GM23338 (cell line): ENCODE data around the gene MERTK. TPM values are rescaled to one million over a fixed set of nuclear protein-coding genes. Genes with fewer than 3 reads are reported as not detected.

ENCODE experiments used
- ATAC-seq: fragments of 200-7000 bp; cut with Tn5 transposase; 3 replicates; pipeline ENCODE4 v1.9.1; 2020
- DNase-seq: peaks from one replicate; pipeline ENCODE4 v3.0.0-alpha.2; 2015; ENCODE audit warnings: low spot score
- H2AFZ ChIP-seq: fragments of 200-600 bp; sonication (generic); 2 replicates; pipeline ENCODE4 v1.8.0; 2016; ENCODE audit warnings: antibody characterized with exemption, mild to moderate bottlenecking, moderate library complexity
- H3F3A ChIP-seq: fragments of 200-600 bp; sonication (generic); replicated peaks from 2 replicates; pipeline ENCODE4 v1.8.0; 2017; ENCODE audit warnings: antibody characterized with exemption, mixed run types, low read depth
- H3K27ac ChIP-seq: fragments of 200-600 bp; sonication (generic); 2 replicates; pipeline ENCODE4 v1.6.1; 2016; ENCODE audit warnings: low read depth
- H3K27me3 ChIP-seq: fragments of 200-600 bp; sonication (generic); 2 replicates; pipeline ENCODE4 v1.8.0; 2016; ENCODE audit warnings: mild to moderate bottlenecking, mixed run types, moderate library complexity; ENCODE audit not compliant: insufficient read depth
- H3K36me3 ChIP-seq: fragments of 200-600 bp; sonication (generic); 2 replicates; pipeline ENCODE4 v1.8.0; 2016; ENCODE audit warnings: mild to moderate bottlenecking; ENCODE audit not compliant: insufficient read depth
- H3K4me1 ChIP-seq: fragments of 200-600 bp; sonication (generic); 2 replicates; pipeline ENCODE4 v1.8.0; 2016; ENCODE audit warnings: mild to moderate bottlenecking, moderate library complexity; ENCODE audit not compliant: insufficient read depth
- H3K4me2 ChIP-seq: fragments of 200-600 bp; sonication (generic); 2 replicates; pipeline ENCODE4 v1.7.1; 2017; ENCODE audit warnings: mixed run types
- H3K4me3 ChIP-seq: fragments of 200-600 bp; sonication (generic); 2 replicates; pipeline ENCODE4 v1.6.1; 2016; ENCODE audit warnings: mixed run types
- H3K79me2 ChIP-seq: fragments of 200-600 bp; sonication (generic); replicated peaks from 2 replicates; pipeline ENCODE4 v1.8.0; 2017; ENCODE audit warnings: mild to moderate bottlenecking; ENCODE audit not compliant: insufficient read depth
- H3K9me2 ChIP-seq: fragments of 200-600 bp; sonication (generic); 2 replicates; pipeline ENCODE4 v1.8.0; 2017; ENCODE audit not compliant: insufficient read depth
- H4K20me1 ChIP-seq: fragments of 200-600 bp; sonication (generic); replicated peaks from 2 replicates; pipeline ENCODE4 v1.8.0; 2017; ENCODE audit warnings: mild to moderate bottlenecking; ENCODE audit not compliant: insufficient read depth
- H3K27ac Mint-ChIP-seq: 2 replicates; pipeline ENCODE4 v1.8.0; 2020; ENCODE audit warnings: inconsistent platforms, mild to moderate bottlenecking, moderate library complexity, mixed read lengths
- H3K27me3 Mint-ChIP-seq: 3 replicates; pipeline ENCODE4 v1.8.0; 2022; ENCODE audit warnings: low read depth, mild to moderate bottlenecking, moderate library complexity, mixed read lengths, inconsistent platforms; ENCODE audit not compliant: insufficient read depth, poor library complexity
- H3K36me3 Mint-ChIP-seq: 3 replicates; pipeline ENCODE4 v1.8.0; 2021; ENCODE audit warnings: low read depth, mild to moderate bottlenecking, inconsistent platforms, moderate library complexity, mixed read lengths
- H3K4me1 Mint-ChIP-seq: 3 replicates; pipeline ENCODE4 v1.8.0; 2020; ENCODE audit warnings: mild to moderate bottlenecking, inconsistent platforms, mixed read lengths
- H3K4me3 Mint-ChIP-seq: 3 replicates; pipeline ENCODE4 v1.8.0; 2021; ENCODE audit warnings: moderate library complexity, mild to moderate bottlenecking, inconsistent platforms, mixed read lengths
- H3K9me3 Mint-ChIP-seq: 3 replicates; pipeline ENCODE4 v1.8.0; 2020; ENCODE audit warnings: moderate library complexity, mild to moderate bottlenecking, inconsistent platforms, mixed read lengths
- CREB1 ChIP-seq: fragments of 250-450 bp; sonication (Bioruptor Pico); IDR thresholded peaks from 2 replicates; pipeline ENCODE4 v1.5.0; 2020; ENCODE audit warnings: low read depth, mild to moderate bottlenecking, moderate library complexity
- EZH2 ChIP-seq: fragments of 200-600 bp; sonication (generic); IDR thresholded peaks from one replicate; pipeline ENCODE4 v1.8.0; 2017; ENCODE audit warnings: antibody characterized with exemption, mild to moderate bottlenecking, low read depth; ENCODE audit not compliant: unreplicated experiment
- JUNB ChIP-seq: IDR thresholded peaks from one replicate; pipeline ENCODE4 v1.6.1; 2016; ENCODE audit warnings: antibody characterized with exemption; ENCODE audit not compliant: unreplicated experiment
- NANOG ChIP-seq: IDR thresholded peaks from 2 replicates; pipeline ENCODE4 v1.6.1; 2016; ENCODE audit warnings: antibody characterized with exemption, borderline replicate concordance
- POLR2AphosphoS5 ChIP-seq: IDR thresholded peaks from 2 replicates; pipeline ENCODE4 v1.6.1; 2016; ENCODE audit warnings: antibody characterized with exemption, low read depth
- ZNF114 ChIP-seq: fragments of 250-450 bp; sonication (Bioruptor Pico); IDR thresholded peaks from 2 replicates; pipeline ENCODE4 v1.5.0; 2020; ENCODE audit warnings: mild to moderate bottlenecking, moderate library complexity
- ZNF331 ChIP-seq: fragments of 250-450 bp; sonication (Bioruptor Pico); IDR thresholded peaks from 2 replicates; pipeline ENCODE4 v1.5.0; 2020; ENCODE audit warnings: low read depth, mild to moderate bottlenecking, moderate library complexity
- polyA plus RNA-seq: library from polyadenylated mRNA; unstranded; fragments of >200 nt; fragmentation: Nextera tagmentation; extraction: Ambion mirVana; gene quantifications from 2 replicates; pipeline ENCODE4 v1.2.1, GENCODE V29; 2016
- total RNA-seq: library from RNA; depleted of rRNA; stranded (reverse); fragments of >200 nt; shearing (Covaris generic); gene quantifications from 2 replicates; pipeline ENCODE4 v1.2.3, GENCODE V29; 2014
- TF ChIP-seq, protein P1 (sequence below): fragments of 250-450 bp; sonication (Bioruptor Pico); IDR thresholded peaks from 2 replicates; pipeline ENCODE4 v1.5.0; 2020; ENCODE audit warnings: mild to moderate bottlenecking, moderate library complexity
- TF ChIP-seq, protein P2 (sequence below), 2 experiments: fragments of 200-600 bp in 1 of 2; sonication (generic) in 1 of 2; conservative IDR thresholded peaks; 2 replicates each; pipeline versions ENCODE4 v1.5.1 to v1.6.1; 2016 to 2017; ENCODE audit warnings: antibody characterized with exemption in 2 of 2, low read depth in 2 of 2, mild to moderate bottlenecking in 2 of 2, moderate library complexity in 1 of 2
- TF ChIP-seq, protein P3 (sequence below): IDR thresholded peaks from one replicate; pipeline ENCODE4 v1.6.1; 2018; ENCODE audit warnings: antibody characterized with exemption; ENCODE audit not compliant: unreplicated experiment
- TF ChIP-seq, protein P4 (sequence below): IDR thresholded peaks from 2 replicates; pipeline ENCODE4 v1.6.1; 2016; ENCODE audit warnings: antibody characterized with exemption

The MERTK gene
- total and polyA plus RNA-seq, 2 experiments from 2014 or later, result 3.0 to 9.0 TPM

DNA sequence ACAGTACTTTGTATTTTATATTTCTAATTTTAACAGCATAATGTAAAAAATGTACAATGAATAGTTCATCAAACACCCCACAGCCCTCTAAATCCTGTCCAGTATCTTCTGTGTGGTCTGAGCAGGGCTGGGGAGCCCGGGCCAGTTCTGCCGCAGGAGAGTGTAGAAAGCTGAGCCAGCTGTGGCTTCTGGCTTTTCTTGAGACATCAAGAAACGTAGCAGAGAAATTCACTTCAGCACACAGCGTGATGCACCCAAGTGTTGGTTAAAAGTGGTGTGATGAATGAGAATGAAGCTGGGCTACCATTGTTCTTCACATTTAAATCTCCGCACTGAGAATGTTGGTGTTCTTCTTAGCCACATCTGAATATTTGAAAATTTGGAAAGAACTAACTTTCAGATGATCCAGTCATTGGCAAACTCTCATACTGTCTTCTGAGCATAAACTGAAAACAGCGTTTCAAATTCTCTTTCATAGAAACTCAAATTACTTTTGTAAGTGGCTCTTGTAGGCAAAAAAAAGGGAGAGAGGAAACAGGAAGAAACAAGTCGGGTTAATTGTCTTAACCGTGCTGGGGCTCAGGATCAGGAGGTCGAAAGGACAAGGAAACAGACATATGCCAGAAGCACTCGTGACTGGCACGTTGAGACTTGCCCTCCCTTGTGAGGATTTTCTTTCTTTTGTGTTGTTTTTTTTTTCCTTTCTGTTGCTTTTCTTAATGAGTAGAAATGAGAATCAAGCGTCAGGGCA is 133.2 kb downstream of the MERTK start (continued):
- TF ChIP-seq, protein P1, sequence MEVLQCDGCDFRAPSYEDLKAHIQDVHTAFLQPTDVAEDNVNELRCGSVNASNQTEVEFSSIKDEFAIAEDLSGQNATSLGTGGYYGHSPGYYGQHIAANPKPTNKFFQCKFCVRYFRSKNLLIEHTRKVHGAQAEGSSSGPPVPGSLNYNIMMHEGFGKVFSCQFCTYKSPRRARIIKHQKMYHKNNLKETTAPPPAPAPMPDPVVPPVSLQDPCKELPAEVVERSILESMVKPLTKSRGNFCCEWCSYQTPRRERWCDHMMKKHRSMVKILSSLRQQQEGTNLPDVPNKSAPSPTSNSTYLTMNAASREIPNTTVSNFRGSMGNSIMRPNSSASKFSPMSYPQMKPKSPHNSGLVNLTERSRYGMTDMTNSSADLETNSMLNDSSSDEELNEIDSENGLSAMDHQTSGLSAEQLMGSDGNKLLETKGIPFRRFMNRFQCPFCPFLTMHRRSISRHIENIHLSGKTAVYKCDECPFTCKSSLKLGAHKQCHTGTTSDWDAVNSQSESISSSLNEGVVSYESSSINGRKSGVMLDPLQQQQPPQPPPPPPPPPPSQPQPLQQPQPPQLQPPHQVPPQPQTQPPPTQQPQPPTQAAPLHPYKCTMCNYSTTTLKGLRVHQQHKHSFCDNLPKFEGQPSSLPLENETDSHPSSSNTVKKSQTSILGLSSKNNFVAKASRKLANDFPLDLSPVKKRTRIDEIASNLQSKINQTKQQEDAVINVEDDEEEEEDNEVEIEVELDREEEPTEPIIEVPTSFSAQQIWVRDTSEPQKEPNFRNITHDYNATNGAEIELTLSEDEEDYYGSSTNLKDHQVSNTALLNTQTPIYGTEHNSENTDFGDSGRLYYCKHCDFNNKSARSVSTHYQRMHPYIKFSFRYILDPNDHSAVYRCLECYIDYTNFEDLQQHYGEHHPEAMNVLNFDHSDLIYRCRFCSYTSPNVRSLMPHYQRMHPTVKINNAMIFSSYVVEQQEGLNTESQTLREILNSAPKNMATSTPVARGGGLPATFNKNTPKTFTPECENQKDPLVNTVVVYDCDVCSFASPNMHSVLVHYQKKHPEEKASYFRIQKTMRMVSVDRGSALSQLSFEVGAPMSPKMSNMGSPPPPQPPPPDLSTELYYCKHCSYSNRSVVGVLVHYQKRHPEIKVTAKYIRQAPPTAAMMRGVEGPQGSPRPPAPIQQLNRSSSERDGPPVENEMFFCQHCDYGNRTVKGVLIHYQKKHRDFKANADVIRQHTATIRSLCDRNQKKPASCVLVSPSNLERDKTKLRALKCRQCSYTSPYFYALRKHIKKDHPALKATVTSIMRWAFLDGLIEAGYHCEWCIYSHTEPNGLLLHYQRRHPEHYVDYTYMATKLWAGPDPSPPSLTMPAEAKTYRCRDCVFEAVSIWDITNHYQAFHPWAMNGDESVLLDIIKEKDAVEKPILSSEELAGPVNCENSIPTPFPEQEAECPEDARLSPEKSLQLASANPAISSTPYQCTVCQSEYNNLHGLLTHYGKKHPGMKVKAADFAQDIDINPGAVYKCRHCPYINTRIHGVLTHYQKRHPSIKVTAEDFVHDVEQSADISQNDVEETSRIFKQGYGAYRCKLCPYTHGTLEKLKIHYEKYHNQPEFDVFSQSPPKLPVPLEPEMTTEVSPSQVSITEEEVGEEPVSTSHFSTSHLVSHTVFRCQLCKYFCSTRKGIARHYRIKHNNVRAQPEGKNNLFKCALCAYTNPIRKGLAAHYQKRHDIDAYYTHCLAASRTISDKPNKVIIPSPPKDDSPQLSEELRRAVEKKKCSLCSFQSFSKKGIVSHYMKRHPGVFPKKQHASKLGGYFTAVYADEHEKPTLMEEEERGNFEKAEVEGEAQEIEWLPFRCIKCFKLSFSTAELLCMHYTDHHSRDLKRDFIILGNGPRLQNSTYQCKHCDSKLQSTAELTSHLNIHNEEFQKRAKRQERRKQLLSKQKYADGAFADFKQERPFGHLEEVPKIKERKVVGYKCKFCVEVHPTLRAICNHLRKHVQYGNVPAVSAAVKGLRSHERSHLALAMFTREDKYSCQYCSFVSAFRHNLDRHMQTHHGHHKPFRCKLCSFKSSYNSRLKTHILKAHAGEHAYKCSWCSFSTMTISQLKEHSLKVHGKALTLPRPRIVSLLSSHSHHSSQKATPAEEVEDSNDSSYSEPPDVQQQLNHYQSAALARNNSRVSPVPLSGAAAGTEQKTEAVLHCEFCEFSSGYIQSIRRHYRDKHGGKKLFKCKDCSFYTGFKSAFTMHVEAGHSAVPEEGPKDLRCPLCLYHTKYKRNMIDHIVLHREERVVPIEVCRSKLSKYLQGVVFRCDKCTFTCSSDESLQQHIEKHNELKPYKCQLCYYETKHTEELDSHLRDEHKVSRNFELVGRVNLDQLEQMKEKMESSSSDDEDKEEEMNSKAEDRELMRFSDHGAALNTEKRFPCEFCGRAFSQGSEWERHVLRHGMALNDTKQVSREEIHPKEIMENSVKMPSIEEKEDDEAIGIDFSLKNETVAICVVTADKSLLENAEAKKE (CRISPR knock-in tag), result peak; percentile 82

DNA sequence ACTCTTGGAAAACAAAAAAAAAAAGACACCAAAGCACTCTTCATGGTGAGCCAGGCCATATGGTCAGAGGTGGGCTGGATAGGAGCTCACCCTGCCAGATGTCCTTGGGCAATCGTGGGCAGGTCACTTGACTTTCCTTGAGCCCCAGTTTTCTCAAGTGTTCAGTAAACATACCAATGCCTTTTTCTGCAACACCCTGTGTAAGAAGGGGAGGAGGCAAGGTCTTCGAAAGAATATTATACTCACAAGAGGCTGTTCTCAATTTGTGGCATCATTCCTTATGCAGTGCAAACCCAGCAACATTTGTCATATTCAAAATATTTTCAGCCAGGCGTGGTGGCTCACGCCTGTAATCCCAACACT is 133.8 kb downstream of the MERTK start:
- peak overlapping the region; percentile 76 for H3K27ac Mint-ChIP-seq
- peaks cover 2% of the 10 kb centered on the region for H3K27me3 Mint-ChIP-seq
- H3F3A ChIP-seq, result peaks cover 4% of the 10 kb centered on the region; the same call in 1 of the 2 replicates
- peaks cover 2% of the 10 kb centered on the region; the same call in 1 of the 3 replicates for H3K36me3 Mint-ChIP-seq
- H3K27me3 ChIP-seq, result no peaks in the 10 kb centered on the region
- H3K9me3 Mint-ChIP-seq, result peaks cover 3% of the 10 kb centered on the region; the same call in 1 of the 3 replicates
- ATAC-seq, result peak; percentile 44
- no peak overlapping the region for H3K4me3 ChIP-seq
- peak overlapping the region; percentile 72; the same call in 1 of the 2 replicates for H3K27ac ChIP-seq
- H3K36me3 ChIP-seq, result no peaks in the 10 kb centered on the region
- H3K9me2 ChIP-seq, result no peaks in the 10 kb centered on the region
- peak overlapping the region; percentile 1; the same call in 1 of the 2 replicates for H2AFZ ChIP-seq
- no peak overlapping the region; the same call in 2 of the 3 replicates for H3K4me3 Mint-ChIP-seq
- peaks cover 12% of the 10 kb centered on the region for H3K4me1 ChIP-seq
- H3K79me2 ChIP-seq, result no peaks in the 10 kb centered on the region
- no peak overlapping the region; the same call in 1 of the 2 replicates for H3K4me2 ChIP-seq
- no peak for DNase-seq
- peaks cover 14% of the 10 kb centered on the region for H3K4me1 Mint-ChIP-seq
- no peaks in the 10 kb centered on the region for H4K20me1 ChIP-seq
- TF ChIP-seq, protein P2, sequence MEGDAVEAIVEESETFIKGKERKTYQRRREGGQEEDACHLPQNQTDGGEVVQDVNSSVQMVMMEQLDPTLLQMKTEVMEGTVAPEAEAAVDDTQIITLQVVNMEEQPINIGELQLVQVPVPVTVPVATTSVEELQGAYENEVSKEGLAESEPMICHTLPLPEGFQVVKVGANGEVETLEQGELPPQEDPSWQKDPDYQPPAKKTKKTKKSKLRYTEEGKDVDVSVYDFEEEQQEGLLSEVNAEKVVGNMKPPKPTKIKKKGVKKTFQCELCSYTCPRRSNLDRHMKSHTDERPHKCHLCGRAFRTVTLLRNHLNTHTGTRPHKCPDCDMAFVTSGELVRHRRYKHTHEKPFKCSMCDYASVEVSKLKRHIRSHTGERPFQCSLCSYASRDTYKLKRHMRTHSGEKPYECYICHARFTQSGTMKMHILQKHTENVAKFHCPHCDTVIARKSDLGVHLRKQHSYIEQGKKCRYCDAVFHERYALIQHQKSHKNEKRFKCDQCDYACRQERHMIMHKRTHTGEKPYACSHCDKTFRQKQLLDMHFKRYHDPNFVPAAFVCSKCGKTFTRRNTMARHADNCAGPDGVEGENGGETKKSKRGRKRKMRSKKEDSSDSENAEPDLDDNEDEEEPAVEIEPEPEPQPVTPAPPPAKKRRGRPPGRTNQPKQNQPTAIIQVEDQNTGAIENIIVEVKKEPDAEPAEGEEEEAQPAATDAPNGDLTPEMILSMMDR (conservative IDR thresholded peaks at IDR 0.05; ENCODE audit: low read depth in 2 of 2), result no peak
- TF ChIP-seq JUNB (no peak), EZH2 (no peak), CREB1 (CRISPR knock-in tag) (no peak), POLR2AphosphoS5 (no peak), ZNF114 (CRISPR knock-in tag) (no peak), NANOG (no peak), ZNF331 (CRISPR knock-in tag) (no peak)
- TF ChIP-seq, protein P3, sequence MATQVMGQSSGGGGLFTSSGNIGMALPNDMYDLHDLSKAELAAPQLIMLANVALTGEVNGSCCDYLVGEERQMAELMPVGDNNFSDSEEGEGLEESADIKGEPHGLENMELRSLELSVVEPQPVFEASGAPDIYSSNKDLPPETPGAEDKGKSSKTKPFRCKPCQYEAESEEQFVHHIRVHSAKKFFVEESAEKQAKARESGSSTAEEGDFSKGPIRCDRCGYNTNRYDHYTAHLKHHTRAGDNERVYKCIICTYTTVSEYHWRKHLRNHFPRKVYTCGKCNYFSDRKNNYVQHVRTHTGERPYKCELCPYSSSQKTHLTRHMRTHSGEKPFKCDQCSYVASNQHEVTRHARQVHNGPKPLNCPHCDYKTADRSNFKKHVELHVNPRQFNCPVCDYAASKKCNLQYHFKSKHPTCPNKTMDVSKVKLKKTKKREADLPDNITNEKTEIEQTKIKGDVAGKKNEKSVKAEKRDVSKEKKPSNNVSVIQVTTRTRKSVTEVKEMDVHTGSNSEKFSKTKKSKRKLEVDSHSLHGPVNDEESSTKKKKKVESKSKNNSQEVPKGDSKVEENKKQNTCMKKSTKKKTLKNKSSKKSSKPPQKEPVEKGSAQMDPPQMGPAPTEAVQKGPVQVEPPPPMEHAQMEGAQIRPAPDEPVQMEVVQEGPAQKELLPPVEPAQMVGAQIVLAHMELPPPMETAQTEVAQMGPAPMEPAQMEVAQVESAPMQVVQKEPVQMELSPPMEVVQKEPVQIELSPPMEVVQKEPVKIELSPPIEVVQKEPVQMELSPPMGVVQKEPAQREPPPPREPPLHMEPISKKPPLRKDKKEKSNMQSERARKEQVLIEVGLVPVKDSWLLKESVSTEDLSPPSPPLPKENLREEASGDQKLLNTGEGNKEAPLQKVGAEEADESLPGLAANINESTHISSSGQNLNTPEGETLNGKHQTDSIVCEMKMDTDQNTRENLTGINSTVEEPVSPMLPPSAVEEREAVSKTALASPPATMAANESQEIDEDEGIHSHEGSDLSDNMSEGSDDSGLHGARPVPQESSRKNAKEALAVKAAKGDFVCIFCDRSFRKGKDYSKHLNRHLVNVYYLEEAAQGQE, result no peak
- TF ChIP-seq, protein P4, sequence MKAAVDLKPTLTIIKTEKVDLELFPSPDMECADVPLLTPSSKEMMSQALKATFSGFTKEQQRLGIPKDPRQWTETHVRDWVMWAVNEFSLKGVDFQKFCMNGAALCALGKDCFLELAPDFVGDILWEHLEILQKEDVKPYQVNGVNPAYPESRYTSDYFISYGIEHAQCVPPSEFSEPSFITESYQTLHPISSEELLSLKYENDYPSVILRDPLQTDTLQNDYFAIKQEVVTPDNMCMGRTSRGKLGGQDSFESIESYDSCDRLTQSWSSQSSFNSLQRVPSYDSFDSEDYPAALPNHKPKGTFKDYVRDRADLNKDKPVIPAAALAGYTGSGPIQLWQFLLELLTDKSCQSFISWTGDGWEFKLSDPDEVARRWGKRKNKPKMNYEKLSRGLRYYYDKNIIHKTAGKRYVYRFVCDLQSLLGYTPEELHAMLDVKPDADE, result no peak
